8988T (cell line): ENCODE measurements around the gene TRPM2.
"Not testable (repeated sequence)": the region's sequence is repeated elsewhere in the genome, so short reads cannot be mapped to it uniquely, and the experiment has no call there.

Source experiments
- DNase-seq: peaks from one replicate; pipeline ENCODE4 v3.0.0; 2011

TRPM2 gene

DNA sequence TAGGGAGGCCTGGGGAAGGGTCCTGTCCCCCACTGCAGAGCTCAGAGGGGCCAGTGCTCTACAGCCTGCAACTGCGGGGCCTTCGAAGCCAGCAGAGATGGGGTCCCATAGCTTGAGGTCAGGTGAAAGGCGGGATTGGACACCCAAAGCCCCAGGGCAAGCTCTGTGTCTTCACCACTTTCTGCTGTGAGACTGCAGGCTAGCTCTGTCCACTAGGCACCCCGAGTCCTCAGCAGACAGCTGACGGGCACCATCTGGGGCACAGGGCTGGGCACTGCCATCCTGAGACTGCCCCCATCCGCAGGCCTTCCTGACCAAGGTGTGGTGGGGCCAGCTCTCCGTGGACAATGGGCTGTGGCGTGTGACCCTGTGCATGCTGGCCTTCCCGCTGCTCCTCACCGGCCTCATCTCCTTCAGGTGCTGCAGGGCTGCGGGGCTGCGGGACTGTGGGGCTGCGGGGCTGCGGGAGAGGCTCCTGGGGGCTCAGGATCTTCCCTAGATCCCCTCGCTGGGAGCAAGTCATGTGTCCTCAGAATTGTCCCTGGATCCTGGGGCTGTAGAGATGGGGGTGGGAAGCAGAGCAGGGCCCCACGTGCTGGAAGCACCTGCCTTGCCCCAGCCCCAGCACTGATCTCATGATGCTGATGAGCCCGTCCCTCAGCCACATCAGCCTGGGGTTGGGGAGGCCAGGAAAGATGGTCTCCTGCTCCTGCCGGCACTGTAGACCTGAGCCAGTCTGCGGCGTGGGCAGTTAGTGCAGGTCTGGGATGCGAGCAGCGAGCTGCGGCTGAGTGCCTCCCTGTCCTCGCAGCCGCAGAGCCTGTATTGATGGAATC, 46.8 kb downstream of the TRPM2 start:
- DNase-seq, result no peak

DNA sequence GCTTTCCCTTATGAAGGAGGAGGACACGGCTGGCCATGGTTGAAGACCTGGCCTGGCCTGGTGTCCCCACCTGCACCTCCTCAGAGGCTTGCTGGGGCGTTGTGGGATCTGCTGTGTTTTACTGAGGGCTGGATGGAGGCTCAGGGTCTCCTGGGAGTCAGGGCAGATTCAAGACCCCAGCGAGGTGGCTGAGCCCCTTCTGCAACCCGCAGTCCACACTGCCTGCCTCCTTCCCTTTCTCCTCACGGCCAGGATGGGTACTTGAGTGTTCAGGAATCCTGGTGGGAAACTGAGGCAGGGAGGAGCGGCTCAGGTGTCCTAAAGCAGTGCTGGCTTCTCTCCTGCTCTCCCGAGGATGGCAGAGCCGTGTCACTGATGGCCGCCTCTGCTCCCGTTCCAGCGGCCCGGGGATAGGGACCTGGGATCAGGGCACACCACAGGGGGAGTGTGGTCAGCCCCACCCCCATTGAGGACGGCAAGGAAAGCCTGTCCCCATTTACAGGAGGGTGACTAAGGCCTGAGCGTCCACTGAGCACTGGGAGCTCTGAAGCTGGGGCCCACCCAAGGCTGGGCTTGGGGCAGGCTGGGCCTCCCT, 47.5 kb downstream of the TRPM2 start:
- no peak for DNase-seq

DNA sequence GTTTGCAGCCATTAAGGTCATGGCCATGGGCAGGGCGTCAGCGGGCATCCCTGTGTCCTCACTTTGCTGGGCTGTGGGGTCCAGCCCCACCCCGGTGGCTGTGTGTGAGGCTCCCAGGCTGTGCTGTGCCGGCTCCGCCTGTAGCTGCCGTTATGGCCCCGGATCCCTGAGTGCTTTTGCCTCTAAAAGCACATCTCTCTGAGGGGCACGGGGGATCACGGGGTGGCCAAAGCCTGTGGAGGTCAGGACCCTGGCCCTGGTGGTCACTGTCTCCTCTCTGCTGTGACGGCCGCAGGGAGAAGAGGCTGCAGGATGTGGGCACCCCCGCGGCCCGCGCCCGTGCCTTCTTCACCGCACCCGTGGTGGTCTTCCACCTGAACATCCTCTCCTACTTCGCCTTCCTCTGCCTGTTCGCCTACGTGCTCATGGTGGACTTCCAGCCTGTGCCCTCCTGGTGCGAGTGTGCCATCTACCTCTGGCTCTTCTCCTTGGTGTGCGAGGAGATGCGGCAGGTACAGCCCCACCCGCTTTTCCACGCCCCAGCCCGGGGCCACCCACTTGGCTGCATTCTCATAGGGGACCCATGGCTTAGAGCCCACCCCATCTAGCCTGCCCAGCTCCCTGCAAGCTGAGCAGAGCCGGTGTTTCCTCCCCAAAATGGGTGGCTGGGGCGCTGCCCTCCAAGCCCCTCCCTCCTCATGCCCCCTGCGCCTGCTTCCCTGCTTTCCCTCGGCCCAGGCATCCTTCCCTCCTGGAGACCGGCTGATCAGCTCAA, 48.2 kb downstream of the TRPM2 start:
- DNase-seq, result no peak

- no peak for DNase-seq
Measured at GRCh38 chr21:44402323-44403105, 49.1 kb downstream of the TRPM2 start.

DNA sequence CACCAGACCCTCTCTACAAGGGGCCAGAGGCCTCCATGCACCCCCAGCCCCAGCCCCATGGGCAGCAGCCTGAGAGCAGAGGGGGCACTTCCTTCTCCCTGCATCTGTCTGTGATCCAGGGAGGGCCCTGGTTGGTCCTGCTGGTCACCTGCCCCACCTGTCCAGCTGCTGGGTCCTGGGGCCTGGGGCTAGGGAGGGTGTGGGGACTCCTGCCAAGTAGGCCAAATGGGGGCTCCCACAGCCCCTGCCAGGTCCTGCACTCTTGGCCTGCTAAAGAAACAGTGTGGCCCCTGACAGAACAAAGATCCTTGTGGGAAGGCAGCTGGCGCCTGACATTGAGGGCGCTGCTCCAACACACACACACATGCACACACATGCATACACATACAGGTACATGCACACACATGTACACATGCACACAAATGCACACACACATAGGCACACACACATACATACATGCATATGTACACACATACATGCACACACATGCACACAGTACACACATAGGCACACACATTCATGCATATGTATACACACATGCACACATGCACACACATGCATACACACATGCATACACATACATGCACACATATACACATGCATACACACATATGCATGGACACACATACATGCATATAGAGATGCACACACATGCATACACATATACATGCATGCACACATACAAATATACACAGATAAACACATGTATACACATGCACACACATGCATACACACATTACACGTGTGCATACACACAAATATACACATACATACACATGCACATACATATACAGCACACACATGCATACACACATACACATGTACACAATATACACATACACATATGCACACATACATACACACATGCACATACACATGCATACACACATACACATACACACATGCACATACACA, 49.9 kb downstream of the TRPM2 start:
- no peak for DNase-seq

DNA sequence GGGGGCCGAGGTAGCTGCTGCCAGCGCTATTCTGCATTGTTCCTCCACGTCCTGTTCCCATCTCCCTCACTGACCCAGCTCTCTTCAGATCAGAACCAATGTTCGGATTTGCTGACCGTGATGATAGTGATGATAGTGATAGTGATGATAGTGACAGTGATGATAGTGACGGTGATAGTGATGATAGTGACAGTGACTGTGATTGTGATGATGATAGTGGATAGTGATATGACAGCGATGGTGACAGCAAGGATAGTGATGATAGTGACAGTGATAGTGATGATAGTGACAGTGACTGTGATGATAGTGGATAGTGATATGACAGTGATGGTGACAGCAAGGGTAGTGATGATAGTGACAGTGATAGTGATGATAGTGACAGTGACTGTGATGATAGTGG, 51.1 kb downstream of the TRPM2 start:
- not testable (repeated sequence) for DNase-seq

DNA sequence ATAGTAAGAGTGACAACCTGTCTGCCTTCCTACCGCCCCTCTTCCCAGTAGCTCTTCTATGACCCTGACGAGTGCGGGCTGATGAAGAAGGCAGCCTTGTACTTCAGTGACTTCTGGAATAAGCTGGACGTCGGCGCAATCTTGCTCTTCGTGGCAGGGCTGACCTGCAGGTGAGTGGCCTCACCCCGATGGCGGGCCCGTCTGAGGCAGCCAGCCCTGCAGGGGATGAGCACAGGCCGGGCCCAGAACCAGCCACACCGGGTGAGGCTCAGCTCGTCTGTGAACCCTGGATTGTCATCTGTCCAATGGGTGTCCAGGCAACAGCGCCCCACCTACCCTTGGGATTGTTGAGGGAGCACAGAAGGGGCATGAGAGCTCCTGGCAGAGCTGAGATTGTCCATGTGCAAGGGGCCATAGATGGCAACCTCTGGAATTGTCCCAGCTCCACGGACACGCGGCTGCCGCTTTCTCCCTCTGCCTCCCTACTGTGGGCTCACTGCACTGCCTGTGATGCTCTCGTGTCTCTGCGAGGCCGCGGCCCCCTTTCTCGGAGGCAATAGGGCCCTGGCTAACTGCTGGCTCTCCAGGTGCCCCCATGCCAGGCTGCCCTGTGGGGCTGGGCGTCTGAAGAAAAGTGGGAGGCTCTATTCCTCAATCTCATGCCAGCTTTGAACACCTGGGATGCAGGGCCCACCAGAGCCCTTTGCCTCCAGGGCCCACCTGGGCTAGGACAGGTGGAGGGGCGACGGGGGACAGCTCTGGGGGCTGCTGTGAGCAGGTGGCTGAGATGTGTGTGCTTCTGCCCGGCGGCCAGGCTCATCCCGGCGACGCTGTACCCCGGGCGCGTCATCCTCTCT, 51.9 kb downstream of the TRPM2 start:
- DNase-seq, result no peak

GRCh38 chr21:44405948-44406872, 52.8 kb downstream of the TRPM2 start:
- peak; percentile 38 for DNase-seq

DNA sequence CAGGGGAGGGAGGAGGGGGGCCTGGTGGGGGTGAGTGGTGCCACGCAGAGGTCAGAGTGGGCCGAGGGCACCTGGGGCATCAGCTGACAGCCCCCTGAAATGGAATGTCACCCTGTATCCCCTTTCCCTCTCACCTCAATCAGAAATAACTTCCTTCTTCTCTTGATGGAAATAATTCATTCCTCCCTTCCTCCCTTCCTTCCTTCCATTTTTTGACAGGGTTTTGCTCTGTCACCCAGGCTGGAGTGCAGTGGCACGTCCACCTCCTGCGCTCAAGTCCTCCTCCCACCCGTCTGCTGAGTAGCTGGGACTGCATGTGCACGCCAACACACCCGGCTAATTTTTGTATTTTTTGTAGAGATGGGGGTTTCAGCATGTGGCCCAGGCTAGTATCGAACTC, 53.5 kb downstream of the TRPM2 start:
- no peak for DNase-seq

- DNase-seq, result no peak
Measured at GRCh38 chr21:44407493-44407892, 54.1 kb downstream of the TRPM2 start.

- no peak for DNase-seq
Measured at GRCh38 chr21:44408226-44408625, 54.8 kb downstream of the TRPM2 start.

DNA sequence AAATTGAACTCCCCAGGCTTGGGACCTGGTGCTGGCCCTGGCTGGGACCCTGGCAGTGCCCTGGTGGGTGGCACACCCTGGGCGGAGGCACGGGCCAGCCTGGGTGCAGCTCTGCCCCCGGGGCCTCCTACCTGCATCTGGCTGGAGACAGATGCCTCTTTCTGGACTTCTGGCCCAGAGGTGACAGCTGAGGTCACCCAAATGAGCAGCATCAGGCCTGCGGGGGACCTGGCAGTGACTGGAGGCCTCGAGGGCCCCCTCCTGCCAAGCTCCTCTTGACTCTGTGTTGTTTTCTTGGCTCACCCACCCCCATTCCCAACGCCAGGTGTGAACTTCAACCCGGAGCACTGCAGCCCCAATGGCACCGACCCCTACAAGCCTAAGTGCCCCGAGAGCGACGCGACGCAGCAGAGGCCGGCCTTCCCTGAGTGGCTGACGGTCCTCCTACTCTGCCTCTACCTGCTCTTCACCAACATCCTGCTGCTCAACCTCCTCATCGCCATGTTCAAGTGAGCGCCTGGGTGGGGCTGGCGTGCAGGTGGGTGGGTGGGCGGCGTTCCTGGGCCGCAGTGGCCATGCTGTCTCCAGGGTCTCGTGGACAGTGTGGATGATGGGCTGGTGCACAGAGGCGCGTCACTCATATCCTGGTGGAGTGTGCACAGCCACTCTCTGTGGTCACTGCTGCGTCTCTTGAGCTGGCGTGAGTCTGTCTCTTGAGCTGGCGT, 60.3 kb downstream of the TRPM2 start:
- no peak for DNase-seq

- DNase-seq, result no peak
Measured at GRCh38 chr21:44414291-44415072, 61.1 kb downstream of the TRPM2 start.

- DNase-seq, result no peak
Measured at GRCh38 chr21:44415073-44416025, 61.9 kb downstream of the TRPM2 start.

DNA sequence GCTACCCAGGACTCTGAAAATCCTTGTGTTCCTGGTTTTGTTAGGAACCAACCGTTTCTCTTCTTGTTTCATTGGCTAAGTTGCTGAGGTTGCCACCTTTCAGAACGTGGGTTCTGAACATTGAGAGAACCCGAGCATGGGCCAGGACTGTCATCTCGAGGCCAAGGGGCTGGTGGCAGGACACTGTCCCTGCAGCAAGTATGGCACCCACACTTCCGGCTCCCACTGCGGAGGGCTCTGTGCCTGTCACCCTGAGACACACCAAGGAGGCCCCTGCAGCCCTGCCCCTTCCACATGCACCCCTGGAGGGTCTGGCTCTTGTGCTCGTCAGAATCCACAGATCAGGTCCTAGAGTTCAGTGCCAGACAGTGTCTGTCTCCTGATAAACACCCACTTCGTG, 62.8 kb downstream of the TRPM2 start:
- no peak for DNase-seq

- not testable (repeated sequence) for DNase-seq
Measured at GRCh38 chr21:44417621-44418107, 64.2 kb downstream of the TRPM2 start.
